Glutamatergic neuron (in vitro differentiated cells): Measurements from ENCODE around the gene SIN3A. TPM values are rescaled to one million over a fixed set of nuclear protein-coding genes. Genes with fewer than 3 reads are reported as not detected.
A peak's percentile ranks its signal among the peaks of the same experiment; 100 is the strongest.

Experiments used
- DNase-seq: peaks from one replicate; pipeline ENCODE4 v3.0.0; 2022
- H3K27ac Mint-ChIP-seq: one replicate; pipeline ENCODE4 v1.8.0; 2020; ENCODE audit warnings: mild to moderate bottlenecking, mixed read lengths, inconsistent platforms; ENCODE audit not compliant: unreplicated experiment
- H3K27me3 Mint-ChIP-seq: one replicate; pipeline ENCODE4 v1.8.0; 2020; ENCODE audit warnings: mild to moderate bottlenecking, moderate library complexity, mixed read lengths, inconsistent platforms; ENCODE audit not compliant: unreplicated experiment
- H3K36me3 Mint-ChIP-seq: one replicate; pipeline ENCODE4 v1.8.0; 2020; ENCODE audit warnings: mild to moderate bottlenecking, mixed read lengths, inconsistent platforms; ENCODE audit not compliant: unreplicated experiment
- H3K4me1 Mint-ChIP-seq: one replicate; pipeline ENCODE4 v1.8.0; 2020; ENCODE audit warnings: mild to moderate bottlenecking, low read depth, mixed read lengths, inconsistent platforms; ENCODE audit not compliant: unreplicated experiment
- H3K4me3 Mint-ChIP-seq: one replicate; pipeline ENCODE4 v1.8.0; 2020; ENCODE audit warnings: mild to moderate bottlenecking, mixed read lengths, inconsistent platforms; ENCODE audit not compliant: unreplicated experiment
- H3K9me3 Mint-ChIP-seq: one replicate; pipeline ENCODE4 v1.8.0; 2020; ENCODE audit warnings: mild to moderate bottlenecking, moderate library complexity, mixed read lengths, inconsistent platforms; ENCODE audit not compliant: unreplicated experiment
- total RNA-seq: library from RNA; stranded (reverse); fragmentation: NEBNext Ultra II Directional; extraction: Animal tissue kit (Norgen Biotek cat#: 25700); gene quantifications from one replicate; pipeline ENCODE4 v1.2.1, GENCODE V29; 2021; ENCODE audit not compliant: unreplicated experiment
- TF ChIP-seq, protein P1 (sequence below): fragments of 200-600 bp; sonication (generic); IDR thresholded peaks from one replicate; pipeline ENCODE4 v1.5.0; 2021; ENCODE audit not compliant: partially characterized antibody, unreplicated experiment

SIN3A gene
- total RNA-seq, 1 donor from 2014 or later, result 45.4 TPM

- H3K27ac Mint-ChIP-seq, result peak overlapping the region; percentile 54
- DNase-seq, result no peak
- peaks cover 20% of the 10 kb centered on the region for H3K27me3 Mint-ChIP-seq
- TF ChIP-seq, protein P1, sequence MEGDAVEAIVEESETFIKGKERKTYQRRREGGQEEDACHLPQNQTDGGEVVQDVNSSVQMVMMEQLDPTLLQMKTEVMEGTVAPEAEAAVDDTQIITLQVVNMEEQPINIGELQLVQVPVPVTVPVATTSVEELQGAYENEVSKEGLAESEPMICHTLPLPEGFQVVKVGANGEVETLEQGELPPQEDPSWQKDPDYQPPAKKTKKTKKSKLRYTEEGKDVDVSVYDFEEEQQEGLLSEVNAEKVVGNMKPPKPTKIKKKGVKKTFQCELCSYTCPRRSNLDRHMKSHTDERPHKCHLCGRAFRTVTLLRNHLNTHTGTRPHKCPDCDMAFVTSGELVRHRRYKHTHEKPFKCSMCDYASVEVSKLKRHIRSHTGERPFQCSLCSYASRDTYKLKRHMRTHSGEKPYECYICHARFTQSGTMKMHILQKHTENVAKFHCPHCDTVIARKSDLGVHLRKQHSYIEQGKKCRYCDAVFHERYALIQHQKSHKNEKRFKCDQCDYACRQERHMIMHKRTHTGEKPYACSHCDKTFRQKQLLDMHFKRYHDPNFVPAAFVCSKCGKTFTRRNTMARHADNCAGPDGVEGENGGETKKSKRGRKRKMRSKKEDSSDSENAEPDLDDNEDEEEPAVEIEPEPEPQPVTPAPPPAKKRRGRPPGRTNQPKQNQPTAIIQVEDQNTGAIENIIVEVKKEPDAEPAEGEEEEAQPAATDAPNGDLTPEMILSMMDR, result no peak
- H3K36me3 Mint-ChIP-seq, result no peaks in the 10 kb centered on the region
- H3K4me1 Mint-ChIP-seq, result peaks cover 10% of the 10 kb centered on the region
- peak overlapping the region; percentile 86 for H3K4me3 Mint-ChIP-seq
- H3K9me3 Mint-ChIP-seq, result peaks cover 26% of the 10 kb centered on the region
Observed at GRCh38 chr15:75456710-75457109, 5.2 kb upstream of the SIN3A start.

DNA sequence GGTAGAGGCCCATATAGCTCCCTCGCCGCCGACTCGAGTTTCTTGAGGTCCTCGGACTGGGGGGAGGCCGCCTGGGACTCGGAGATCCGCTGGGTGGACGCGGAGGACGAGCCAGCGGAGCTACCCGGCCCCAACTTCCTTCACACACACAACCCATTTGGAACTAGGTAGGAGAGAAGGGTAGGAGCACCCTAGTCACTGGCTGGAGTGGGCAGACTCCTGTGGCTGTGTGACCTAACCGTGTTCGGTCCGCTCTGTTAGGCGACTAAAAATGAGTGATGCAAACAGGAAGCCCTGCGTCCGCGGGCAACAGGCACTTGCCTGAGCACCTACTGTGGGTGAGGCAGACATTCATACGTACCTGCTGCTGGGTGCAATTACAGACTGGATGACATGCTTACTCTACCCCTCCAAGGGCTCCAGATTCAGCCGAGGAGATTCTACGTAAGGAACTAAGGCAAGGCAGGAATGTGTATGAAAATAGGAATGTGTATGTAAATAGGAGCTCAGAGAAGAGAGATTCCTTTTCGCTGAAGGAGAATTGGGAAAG lies 4.6 kb upstream of the SIN3A start:
- Mint-ChIP-seq H3K9me3 (peaks cover 25% of the 10 kb centered on the region), H3K4me1 (peaks cover 10% of the 10 kb centered on the region), H3K27ac (peak overlapping the region; percentile 24), H3K4me3 (peak overlapping the region; percentile 86), H3K36me3 (no peaks in the 10 kb centered on the region), H3K27me3 (peaks cover 20% of the 10 kb centered on the region)
- no peak for DNase-seq
- TF ChIP-seq, protein P1, result no peak

- Mint-ChIP-seq H3K27me3 (peaks cover 17% of the 10 kb centered on the region), H3K4me1 (peaks cover 10% of the 10 kb centered on the region), H3K27ac (peak overlapping the region; percentile 48), H3K4me3 (peak overlapping the region; percentile 86), H3K9me3 (peaks cover 21% of the 10 kb centered on the region), H3K36me3 (no peaks in the 10 kb centered on the region)
- TF ChIP-seq, protein P1, result no peak
- peak; percentile 86 for DNase-seq
Observed at GRCh38 chr15:75455424-75455981, 4.0 kb upstream of the SIN3A start.

- H3K27ac Mint-ChIP-seq, result peak overlapping the region; percentile 48
- TF ChIP-seq, protein P1, result no peak
Observed at GRCh38 chr15:75454471-75455378, 3.2 kb upstream of the SIN3A start.

More at GRCh38 chr15:75454471-75455378, 3.2 kb upstream of the SIN3A start:
- H3K9me3 Mint-ChIP-seq, result peaks cover 27% of the 10 kb centered on the region
- H3K4me1 Mint-ChIP-seq, result peaks cover 10% of the 10 kb centered on the region
- peaks cover 21% of the 10 kb centered on the region for H3K27me3 Mint-ChIP-seq
- H3K4me3 Mint-ChIP-seq, result peak overlapping the region; percentile 86
- H3K36me3 Mint-ChIP-seq, result no peaks in the 10 kb centered on the region
- peak; percentile 78 for DNase-seq
